Testis (tissue), 2 donors: ENCODE data around the gene COL4A1.

Experiments used
- CTCF ChIP-seq, 3 experiments: fragments of 450-650 bp in 2 of 3; fragments of 200-600 bp in 1 of 3; sonication (generic) in 1 of 3; IDR thresholded peaks; one replicate each; pipeline ENCODE4 v1.5.1; 2016 to 2019; ENCODE audit warnings: antibody characterized with exemption in 3 of 3, mild to moderate bottlenecking in 2 of 3, moderate library complexity in 1 of 3
- POLR2A ChIP-seq: fragments of 450-650 bp; IDR thresholded peaks from one replicate; pipeline ENCODE4 v1.6.1; 2017; ENCODE audit warnings: antibody characterized with exemption, mild to moderate bottlenecking, moderate library complexity

GRCh38 chr13:110323172-110323891 is 16.4 kb upstream of the COL4A1 start:
- TF ChIP-seq CTCF (IDR thresholded peaks at IDR 0.05) (no peak), POLR2A (no peak)
